Loucy (cell line): ENCODE measurements around the gene GPC5.

Experiments used
- H2AFZ ChIP-seq: fragments of 200-600 bp; sonication (generic); 2 replicates; pipeline ENCODE4 v1.6.0; 2016; ENCODE audit warnings: antibody characterized with exemption, mild to moderate bottlenecking, low read length, moderate library complexity
- H3F3A ChIP-seq: fragments of 200-600 bp; 2 replicates; pipeline ENCODE4 v1.6.0; 2016; ENCODE audit warnings: antibody characterized with exemption, low read depth, mild to moderate bottlenecking
- H3K27me3 ChIP-seq: fragments of 200-600 bp; sonication (generic); 2 replicates; pipeline ENCODE4 v1.6.1; 2014; ENCODE audit warnings: low read length, mild to moderate bottlenecking; ENCODE audit not compliant: insufficient read depth, poor library complexity, severe bottlenecking
- H3K36me3 ChIP-seq: fragments of 200-600 bp; sonication (generic); 2 replicates; pipeline ENCODE4 v1.6.1; 2016; ENCODE audit warnings: low read length; ENCODE audit not compliant: insufficient read depth
- H3K4me1 ChIP-seq: fragments of 200-600 bp; sonication (generic); 2 replicates; pipeline ENCODE4 v1.5.1; 2014; ENCODE audit warnings: low read length, mild to moderate bottlenecking; ENCODE audit not compliant: insufficient read depth, poor library complexity, severe bottlenecking
- H3K4me2 ChIP-seq: fragments of 200-600 bp; sonication (generic); 2 replicates; pipeline ENCODE4 v1.6.0; 2014; ENCODE audit warnings: antibody characterized with exemption, low read length, low read depth, mild to moderate bottlenecking; ENCODE audit not compliant: poor library complexity, severe bottlenecking
- H3K4me3 ChIP-seq: fragments of 200-600 bp; sonication (generic); 2 replicates; pipeline ENCODE4 v1.5.1; 2014; ENCODE audit warnings: low read length, mild to moderate bottlenecking, mixed read lengths; ENCODE audit not compliant: poor library complexity, severe bottlenecking
- H3K79me2 ChIP-seq: fragments of 200-600 bp; sonication (generic); 2 replicates; pipeline ENCODE4 v1.6.1; 2014; ENCODE audit warnings: low read length; ENCODE audit not compliant: insufficient read depth
- H3K9ac ChIP-seq: fragments of 200-600 bp; sonication (generic); 2 replicates; pipeline ENCODE4 v1.6.0; 2014; ENCODE audit warnings: mild to moderate bottlenecking, low read depth, low read length, moderate library complexity; ENCODE audit not compliant: poor library complexity, severe bottlenecking
- H3K9me2 ChIP-seq: fragments of 200-600 bp; sonication (generic); replicated peaks from 2 replicates; pipeline ENCODE4 v1.6.1; 2016; ENCODE audit warnings: low read depth, low read length, mixed read lengths
- H3K9me3 ChIP-seq: fragments of 200-600 bp; sonication (generic); 2 replicates; pipeline ENCODE4 v1.6.1; 2014; ENCODE audit warnings: mild to moderate bottlenecking, antibody characterized with exemption, low read length, low read depth; ENCODE audit not compliant: insufficient read depth
- H4K20me1 ChIP-seq: fragments of 200-600 bp; sonication (generic); 2 replicates; pipeline ENCODE4 v1.6.0; 2014; ENCODE audit warnings: antibody characterized with exemption, low read length, mild to moderate bottlenecking; ENCODE audit not compliant: insufficient read depth, poor library complexity, severe bottlenecking
- EZH2phosphoT487 ChIP-seq: fragments of 200-600 bp; IDR thresholded peaks from 2 replicates; pipeline ENCODE4 v1.6.1; 2018; ENCODE audit warnings: antibody characterized with exemption, mild to moderate bottlenecking, moderate library complexity, borderline replicate concordance
- TF ChIP-seq, protein P1 (sequence below): fragments of 200-600 bp; sonication (generic); conservative IDR thresholded peaks from 2 replicates; pipeline ENCODE4 v1.5.1; 2014; ENCODE audit warnings: mild to moderate bottlenecking, antibody characterized with exemption, low read length

Gene GPC5

DNA sequence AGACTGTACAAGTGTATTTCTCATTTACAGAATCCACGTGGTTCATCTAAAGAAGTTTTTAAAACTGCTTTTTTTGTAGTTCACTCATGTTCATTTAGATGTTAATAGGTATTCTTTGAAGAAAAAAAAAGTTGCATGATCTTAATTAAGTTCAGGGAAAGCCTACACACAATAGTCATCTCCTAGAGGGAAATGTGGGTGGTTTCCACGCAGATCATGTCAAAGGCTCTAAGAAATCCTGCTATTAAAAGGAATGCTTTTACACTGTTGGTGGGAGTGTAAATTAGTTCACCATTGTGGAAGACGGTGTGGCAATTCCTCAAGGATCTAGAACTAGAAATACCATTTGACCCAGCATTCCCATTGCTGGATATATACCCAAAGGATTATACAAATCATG, 312.3 kb downstream of the GPC5 start:
- Histone ChIP-seq H3F3A (no peaks in the 10 kb centered on the region), H3K79me2 (no peaks in the 10 kb centered on the region), H3K4me3 (no peak overlapping the region), H4K20me1 (no peaks in the 10 kb centered on the region), H3K9me2 (no peaks in the 10 kb centered on the region), H3K9me3 (no peaks in the 10 kb centered on the region), H3K4me2 (no peak overlapping the region), H3K36me3 (no peaks in the 10 kb centered on the region), H3K4me1 (no peaks in the 10 kb centered on the region), H3K27me3 (no peaks in the 10 kb centered on the region), H3K9ac (no peak overlapping the region), H2AFZ (no peak overlapping the region)
- TF ChIP-seq, protein P1, sequence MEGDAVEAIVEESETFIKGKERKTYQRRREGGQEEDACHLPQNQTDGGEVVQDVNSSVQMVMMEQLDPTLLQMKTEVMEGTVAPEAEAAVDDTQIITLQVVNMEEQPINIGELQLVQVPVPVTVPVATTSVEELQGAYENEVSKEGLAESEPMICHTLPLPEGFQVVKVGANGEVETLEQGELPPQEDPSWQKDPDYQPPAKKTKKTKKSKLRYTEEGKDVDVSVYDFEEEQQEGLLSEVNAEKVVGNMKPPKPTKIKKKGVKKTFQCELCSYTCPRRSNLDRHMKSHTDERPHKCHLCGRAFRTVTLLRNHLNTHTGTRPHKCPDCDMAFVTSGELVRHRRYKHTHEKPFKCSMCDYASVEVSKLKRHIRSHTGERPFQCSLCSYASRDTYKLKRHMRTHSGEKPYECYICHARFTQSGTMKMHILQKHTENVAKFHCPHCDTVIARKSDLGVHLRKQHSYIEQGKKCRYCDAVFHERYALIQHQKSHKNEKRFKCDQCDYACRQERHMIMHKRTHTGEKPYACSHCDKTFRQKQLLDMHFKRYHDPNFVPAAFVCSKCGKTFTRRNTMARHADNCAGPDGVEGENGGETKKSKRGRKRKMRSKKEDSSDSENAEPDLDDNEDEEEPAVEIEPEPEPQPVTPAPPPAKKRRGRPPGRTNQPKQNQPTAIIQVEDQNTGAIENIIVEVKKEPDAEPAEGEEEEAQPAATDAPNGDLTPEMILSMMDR, result no peak
- TF ChIP-seq EZH2phosphoT487, result no peak

DNA sequence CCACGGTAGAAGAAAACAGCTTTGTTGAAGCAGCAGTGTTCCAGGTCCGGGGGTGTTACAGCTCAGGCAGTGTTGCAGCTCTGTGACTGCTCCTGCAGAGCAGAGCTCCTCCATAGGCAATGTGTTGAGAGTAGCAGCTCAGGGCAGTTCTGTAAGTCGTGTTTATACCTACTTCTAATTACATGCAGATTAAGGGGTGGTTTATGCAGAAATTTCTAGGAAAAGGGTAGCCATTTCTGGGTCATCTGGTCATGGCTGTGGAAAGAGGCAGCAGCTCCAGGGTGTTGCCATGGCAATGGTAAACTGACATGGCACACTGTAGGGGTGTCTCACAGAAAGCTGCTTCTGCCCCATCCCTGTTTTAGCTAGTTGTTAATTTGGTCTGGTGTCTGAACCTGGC, 316.4 kb downstream of the GPC5 start:
- no peak for TF ChIP-seq EZH2phosphoT487
- TF ChIP-seq, protein P1, result no peak
- H3K27me3 ChIP-seq, result no peaks in the 10 kb centered on the region
- H3F3A ChIP-seq, result no peaks in the 10 kb centered on the region

DNA sequence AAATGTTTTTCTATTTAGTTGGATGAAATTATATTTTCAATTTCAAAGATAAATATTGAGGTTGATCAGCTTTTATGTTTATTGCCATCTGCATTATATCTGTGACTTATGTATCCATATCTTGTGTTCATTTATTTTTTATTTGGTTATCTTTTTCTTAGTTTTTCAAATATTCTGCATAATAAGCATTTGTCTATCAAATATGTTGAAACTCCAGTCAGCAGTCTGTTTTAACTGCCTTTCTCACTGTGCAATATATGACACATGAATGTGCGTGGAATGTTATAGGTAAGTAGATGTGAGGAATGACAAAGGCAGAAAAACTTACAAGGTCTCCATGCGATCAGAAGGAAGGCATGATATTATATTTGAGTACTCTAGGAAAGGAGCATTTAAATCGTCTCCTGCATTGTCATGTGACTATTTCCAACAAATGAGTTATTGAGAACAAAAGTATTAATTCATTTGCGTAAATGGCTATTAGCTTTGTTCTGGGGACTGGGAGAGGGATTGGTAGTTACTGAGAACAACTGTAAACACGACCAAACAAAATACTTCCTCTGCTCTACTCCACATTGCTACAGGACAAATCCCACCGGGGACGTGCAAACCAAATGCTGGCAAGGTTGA, 318.1 kb downstream of the GPC5 start:
- no peaks in the 10 kb centered on the region for H3K4me1 ChIP-seq

More for the DNA sequence above, 316.4 kb downstream of the GPC5 start:
- Histone ChIP-seq H3K79me2 (no peaks in the 10 kb centered on the region), H3K9me2 (no peaks in the 10 kb centered on the region), H3K9ac (no peak overlapping the region), H3K36me3 (no peaks in the 10 kb centered on the region), H3K4me1 (no peaks in the 10 kb centered on the region), H3K4me3 (no peak overlapping the region), H2AFZ (no peak overlapping the region), H3K9me3 (no peaks in the 10 kb centered on the region), H3K4me2 (no peak overlapping the region), H4K20me1 (no peaks in the 10 kb centered on the region)

More for the DNA sequence above, 318.1 kb downstream of the GPC5 start:
- Histone ChIP-seq H3K4me2 (no peak overlapping the region), H3K4me3 (no peak overlapping the region), H3K9me3 (no peaks in the 10 kb centered on the region), H4K20me1 (no peaks in the 10 kb centered on the region), H3K9me2 (no peaks in the 10 kb centered on the region), H3K9ac (no peak overlapping the region), H3K27me3 (no peaks in the 10 kb centered on the region), H3K36me3 (no peaks in the 10 kb centered on the region), H3K79me2 (no peaks in the 10 kb centered on the region), H2AFZ (no peak overlapping the region), H3F3A (no peaks in the 10 kb centered on the region)
- TF ChIP-seq, protein P1, result no peak
- no peak for TF ChIP-seq EZH2phosphoT487
